Fibroblast of skin of left quadriceps (primary cell): Measurements from ENCODE around the gene CAMLG.

Experiments
- DNase-seq, 2 experiments: peaks; one replicate each; pipeline ENCODE4 v3.0.0-alpha.2; 2013; ENCODE audit warnings: low read depth in 2 of 2

The CAMLG gene

DNA sequence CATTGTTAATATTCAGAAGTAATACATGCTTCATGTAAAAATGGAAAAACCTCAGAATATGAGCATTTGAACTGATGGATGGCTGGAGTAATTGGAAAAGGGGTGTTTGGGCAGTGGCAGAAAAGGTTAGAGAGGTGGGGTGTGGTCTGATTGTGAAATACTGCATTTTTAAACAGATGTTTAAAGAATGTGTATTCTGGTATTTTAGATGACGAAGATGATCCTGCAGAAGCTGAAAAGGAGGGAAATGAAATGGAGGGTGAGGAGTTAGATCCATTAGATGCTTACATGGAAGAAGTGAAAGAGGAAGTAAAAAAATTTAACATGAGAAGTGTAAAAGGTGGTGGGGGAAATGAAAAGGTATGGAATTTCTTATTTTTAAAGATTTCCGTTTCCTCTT lies 39.0 kb downstream of the CAMLG start:
- DNase-seq = no peak

DNA sequence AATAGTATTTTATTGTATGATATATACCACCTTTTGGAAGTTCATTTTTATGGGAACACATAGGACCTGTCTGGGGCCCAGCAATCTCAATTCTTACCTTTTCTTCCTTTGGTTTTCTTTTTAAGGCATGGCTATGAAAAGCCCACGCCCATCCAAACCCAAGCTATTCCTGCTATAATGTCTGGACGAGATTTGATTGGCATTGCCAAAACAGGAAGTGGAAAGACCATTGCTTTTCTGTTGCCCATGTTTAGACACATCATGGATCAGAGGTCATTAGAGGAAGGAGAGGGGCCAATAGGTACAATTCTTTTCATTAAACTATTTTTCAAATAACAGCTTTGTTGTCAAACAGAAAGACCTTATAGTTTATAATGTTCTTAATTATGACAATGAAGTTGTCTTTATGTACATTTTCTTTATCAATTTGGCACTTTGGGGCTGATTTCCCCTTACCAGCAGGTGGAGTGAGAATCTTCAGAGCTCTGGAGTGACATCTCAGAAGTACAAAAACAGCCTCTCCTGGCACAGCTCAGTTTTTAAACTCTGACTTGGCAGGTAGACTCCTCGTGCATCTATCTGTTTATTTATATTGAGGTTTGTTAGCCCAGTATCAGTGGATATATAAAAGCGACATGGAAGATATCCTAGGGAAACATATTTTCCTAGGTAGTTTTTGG lies 46.0 kb downstream of the CAMLG start:
- no peak for DNase-seq

DNA sequence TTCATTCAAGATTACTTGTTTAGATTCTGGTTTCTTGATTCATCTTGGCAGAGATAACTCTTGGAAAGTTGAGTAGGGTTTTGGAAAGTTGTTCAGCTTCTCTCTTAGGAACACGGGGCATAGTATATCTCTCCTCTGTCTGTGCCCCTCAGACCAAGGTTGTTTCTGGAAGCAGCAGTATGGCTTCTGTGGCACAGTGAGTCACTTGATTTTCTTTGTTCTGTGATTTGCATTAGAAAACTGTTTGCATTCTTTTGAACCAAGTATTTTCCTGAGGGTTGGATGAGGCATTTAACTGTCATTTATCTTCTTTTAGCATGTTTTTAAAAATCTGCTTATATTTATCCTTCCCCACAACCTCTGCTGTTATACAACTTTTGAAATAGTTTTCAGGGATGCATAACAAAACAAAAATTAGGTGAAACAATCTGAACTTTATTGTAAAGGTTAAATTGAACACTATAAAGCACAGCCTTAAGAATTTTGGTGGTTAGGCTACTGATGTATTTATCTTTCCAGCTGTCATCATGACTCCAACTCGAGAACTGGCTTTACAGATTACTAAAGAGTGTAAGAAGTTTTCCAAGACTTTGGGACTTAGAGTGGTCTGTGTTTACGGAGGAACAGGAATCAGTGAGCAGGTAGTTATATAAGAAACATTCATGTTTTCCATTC lies 46.7 kb downstream of the CAMLG start:
- no peak for DNase-seq

DNA sequence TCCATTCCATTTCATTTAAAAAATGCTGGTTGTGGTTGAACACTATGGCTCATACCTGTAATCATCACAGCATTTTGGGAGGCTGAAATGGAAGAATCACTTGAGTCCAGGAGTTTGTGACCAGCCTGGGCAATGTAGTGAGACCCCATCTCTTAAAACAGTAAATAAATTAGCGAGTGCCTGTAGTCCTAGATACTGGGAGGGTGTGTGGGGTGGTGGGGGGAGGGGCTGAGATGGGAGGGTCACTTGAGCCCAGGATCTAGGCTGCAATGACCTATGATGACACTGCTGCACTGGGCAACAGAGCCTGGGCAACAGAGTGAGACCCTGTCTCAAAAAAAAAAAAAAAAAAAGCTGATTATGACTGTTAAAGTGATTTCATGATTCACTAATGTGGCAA lies 49.3 kb downstream of the CAMLG start:
- no peak for DNase-seq

DNA sequence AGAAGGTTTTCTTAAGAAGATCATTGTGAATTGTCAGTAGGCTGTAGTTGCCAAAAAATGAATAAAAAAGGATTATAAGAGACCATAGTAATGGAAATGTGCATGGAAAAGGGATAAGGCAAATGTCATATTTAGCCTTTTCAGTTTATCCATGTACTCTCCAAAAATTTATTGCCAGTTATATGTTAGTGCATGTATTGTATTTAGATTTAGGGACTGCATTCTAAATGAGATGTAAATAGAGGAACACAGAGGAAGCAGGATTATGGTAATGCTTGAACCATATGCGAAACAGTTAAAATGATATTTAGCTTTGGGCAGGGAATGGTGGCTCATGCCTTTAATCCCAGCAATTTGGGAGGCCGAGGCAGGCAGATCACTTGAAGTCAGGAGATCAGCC lies 53.2 kb downstream of the CAMLG start:
- no peak for DNase-seq

DNA sequence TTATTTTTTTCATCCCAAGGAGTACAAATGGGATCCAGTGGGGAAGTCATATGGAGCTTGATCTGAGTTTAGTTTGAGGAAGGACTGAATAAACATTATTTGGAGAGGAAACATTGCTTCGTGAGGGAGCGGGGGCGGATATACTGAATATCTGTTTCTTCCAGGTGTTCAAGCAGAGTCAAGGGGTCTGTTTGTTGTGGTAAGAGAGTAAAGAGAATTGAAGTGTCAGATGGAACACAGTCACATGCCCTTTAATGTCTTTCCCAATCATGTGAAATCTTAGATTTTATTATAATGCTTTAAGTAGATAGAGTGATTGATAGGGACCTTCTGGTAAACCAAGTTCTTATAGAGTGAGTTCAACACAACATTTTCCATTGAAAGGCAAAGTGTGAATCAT lies 53.9 kb downstream of the CAMLG start:
- no peak for DNase-seq

DNA sequence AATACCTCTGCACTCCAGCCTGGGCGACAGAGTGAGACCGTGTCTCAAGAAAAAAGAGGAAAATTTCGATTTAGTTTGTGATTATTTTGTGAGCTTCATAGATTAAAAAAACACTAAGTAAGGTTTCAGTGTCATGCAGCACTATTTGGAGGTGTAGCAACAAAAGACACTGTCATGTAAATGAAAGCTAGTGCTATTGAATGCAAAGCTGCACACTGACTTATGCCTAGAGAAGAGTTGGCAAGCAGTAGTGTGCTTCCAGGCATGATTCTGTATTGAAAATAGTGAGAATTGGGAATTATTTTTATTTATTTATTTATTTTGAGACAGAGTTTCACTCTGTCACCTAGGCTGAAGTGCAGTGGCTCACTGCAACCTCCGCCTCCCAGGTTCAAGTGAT lies 54.8 kb downstream of the CAMLG start:
- no peak for DNase-seq

DNA sequence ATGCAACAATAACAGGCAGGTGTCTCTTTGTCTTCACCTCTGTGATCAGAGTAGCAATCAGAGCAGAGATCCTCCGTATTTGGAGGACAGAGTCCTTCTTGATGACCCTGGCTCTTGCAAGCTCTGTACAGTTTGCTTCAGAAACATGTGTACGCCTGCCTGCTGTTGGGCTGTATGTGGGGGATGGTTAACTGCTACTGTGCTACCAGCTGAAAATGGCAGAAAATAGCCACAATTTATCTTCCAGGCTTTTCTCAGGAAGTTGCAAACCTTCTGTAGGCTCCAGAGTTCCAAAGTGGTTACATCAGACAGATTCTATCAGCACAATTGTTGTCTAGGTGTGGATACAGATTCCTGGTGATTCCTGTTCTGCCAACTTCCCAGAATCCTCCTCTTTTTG lies 55.7 kb downstream of the CAMLG start:
- DNase-seq = no peak

DNA sequence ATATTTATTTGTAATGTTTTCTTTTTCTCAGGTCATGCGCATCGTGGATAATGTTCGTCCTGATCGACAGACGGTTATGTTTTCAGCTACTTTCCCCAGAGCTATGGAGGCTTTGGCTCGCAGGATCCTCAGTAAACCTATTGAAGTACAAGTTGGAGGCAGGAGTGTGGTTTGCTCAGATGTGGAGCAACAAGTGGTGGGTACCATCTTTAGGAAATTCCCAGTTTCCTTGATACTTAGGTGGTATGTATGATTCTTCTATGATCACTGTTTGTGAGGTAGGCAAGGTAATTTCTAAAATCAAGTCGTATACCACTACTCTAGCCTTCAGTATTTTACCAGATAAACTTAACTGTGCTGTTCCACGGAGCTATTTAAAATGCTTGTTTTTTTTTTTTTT lies 56.5 kb downstream of the CAMLG start:
- no peak for DNase-seq

DNA sequence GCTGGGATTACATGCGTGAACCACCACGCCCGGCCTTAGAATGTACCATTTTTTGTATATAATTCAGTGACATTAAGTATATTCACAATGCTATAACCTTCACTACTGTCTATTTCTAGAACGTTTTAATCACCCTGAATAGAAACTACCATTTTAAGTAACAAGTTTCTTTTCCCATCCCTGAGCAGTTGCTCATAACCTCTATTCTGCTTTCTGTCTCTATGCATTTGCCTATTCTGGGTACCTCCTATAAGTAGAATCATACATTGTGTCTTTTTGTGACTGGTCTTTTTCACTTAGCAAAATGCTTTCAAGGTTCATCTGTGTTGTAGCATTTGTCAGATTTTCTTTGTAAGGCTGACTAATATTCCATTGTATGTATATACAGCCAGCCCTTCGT lies 60.1 kb downstream of the CAMLG start:
- DNase-seq = no peak
